HepG2 (cell line): ENCODE results near the gene ZFR. TPM values are rescaled to one million over a fixed set of nuclear protein-coding genes. Genes with fewer than 3 reads are reported as not detected.

Experiments used
- CEBPG ChIP-seq: IDR thresholded peaks from 2 replicates; pipeline ENCODE4 v1.6.1; 2016
- ELF3 ChIP-seq: IDR thresholded peaks from 2 replicates; pipeline ENCODE4 v1.6.1; 2016; ENCODE audit warnings: missing genetic modification reagents, missing compliant biosample characterization
- FOXA3 ChIP-seq: IDR thresholded peaks from 2 replicates; pipeline ENCODE4 v1.6.1; 2016; ENCODE audit warnings: missing genetic modification reagents, missing compliant biosample characterization
- FOXO1 ChIP-seq: sonication (generic); formaldehyde crosslinking; IDR thresholded peaks from 2 replicates; pipeline ENCODE4 v1.4.0; 2020; ENCODE audit warnings: missing genetic modification reagents
- HNF4A ChIP-seq: sonication (generic); formaldehyde crosslinking; IDR thresholded peaks from 2 replicates; pipeline ENCODE4 v1.4.0; 2020; ENCODE audit warnings: missing genetic modification reagents
- NR2C2 ChIP-seq: sonication (generic); formaldehyde crosslinking; IDR thresholded peaks from 2 replicates; pipeline ENCODE4 v1.4.0; 2020; ENCODE audit warnings: missing genetic modification reagents, mild to moderate bottlenecking, moderate library complexity, borderline replicate concordance
- POGZ ChIP-seq: sonication (generic); formaldehyde crosslinking; IDR thresholded peaks from 2 replicates; pipeline ENCODE4 v1.4.0; 2020; ENCODE audit warnings: mild to moderate bottlenecking, missing genetic modification reagents
- SALL2 ChIP-seq: sonication (generic); formaldehyde crosslinking; IDR thresholded peaks from 2 replicates; pipeline ENCODE4 v1.8.1; 2023; ENCODE audit warnings: mild to moderate bottlenecking, missing genetic modification reagents, inconsistent platforms
- SOX6 ChIP-seq, 2 experiments: fragments of 450-650 bp in 1 of 2; sonication (generic) in 1 of 2; formaldehyde crosslinking in 1 of 2; IDR thresholded peaks; 2 replicates each; pipeline versions ENCODE4 v1.4.0 to v1.6.1; 2017 to 2020; ENCODE audit warnings: antibody characterized with exemption in 1 of 2, mild to moderate bottlenecking in 1 of 2, missing genetic modification reagents in 1 of 2
- SP1 ChIP-seq, 2 experiments: fragments of 450-650 bp in 1 of 2; sonication (generic) in 1 of 2; formaldehyde crosslinking in 1 of 2; IDR thresholded peaks; 2 replicates each; pipeline versions ENCODE4 v1.4.0 to v1.6.1; 2016 to 2020; ENCODE audit warnings: missing genetic modification reagents in 1 of 2
- SUZ12 ChIP-seq: fragments of 150-350 bp; IDR thresholded peaks from 2 replicates; pipeline ENCODE4 v1.6.1; 2014; ENCODE audit warnings: low read depth, low read length
- ZMYM2 ChIP-seq: sonication (generic); formaldehyde crosslinking; IDR thresholded peaks from 2 replicates; pipeline ENCODE4 v1.8.0; 2022; ENCODE audit warnings: mild to moderate bottlenecking, missing genetic modification reagents
- ZNF446 ChIP-seq: sonication (generic); formaldehyde crosslinking; IDR thresholded peaks from 2 replicates; pipeline ENCODE4 v1.5.0; 2020; ENCODE audit warnings: mild to moderate bottlenecking, missing genetic modification reagents
- ZNF562 ChIP-seq: sonication (generic); formaldehyde crosslinking; IDR thresholded peaks from 2 replicates; pipeline ENCODE4 v1.8.0; 2022; ENCODE audit warnings: missing genetic modification reagents, borderline replicate concordance
- ZNF790 ChIP-seq: sonication (generic); formaldehyde crosslinking; IDR thresholded peaks from 2 replicates; pipeline ENCODE4 v1.8.0; 2022; ENCODE audit warnings: missing genetic modification reagents, mild to moderate bottlenecking, borderline replicate concordance
- polyA plus RNA-seq, 8 experiments: library from polyadenylated mRNA; depleted of rRNA in 3 of 8; stranded (reverse) in 7 of 8; unstranded in 1 of 8; fragments of >200 nt; fragmentation: Illumina TruSeq in 4 of 8; extraction: Trizol in 4 of 8; gene quantifications; 2 replicates each; pipeline versions ENCODE4 v1.2.1 to v1.2.3, GENCODE V29; 2011 to 2016; ENCODE audit warnings: low read depth in 4 of 8, missing spikeins in 1 of 8, mixed read lengths in 1 of 8; ENCODE audit not compliant: insufficient read depth in 1 of 8
- total RNA-seq, 5 experiments: library from RNA; depleted of rRNA; stranded (reverse); fragments of >200 nt; fragmentation: Illumina TruSeq; extraction: Trizol; gene quantifications; 2 replicates each; pipeline ENCODE4 v1.2.3, GENCODE V29; 2016; ENCODE audit warnings: low read depth in 1 of 5
- TF ChIP-seq, protein P1 (sequence below): sonication (generic); formaldehyde crosslinking; IDR thresholded peaks from 2 replicates; pipeline ENCODE4 v1.8.1; 2022; ENCODE audit warnings: low read depth, mild to moderate bottlenecking, missing genetic modification reagents
- TF ChIP-seq, protein P2 (sequence below): sonication (generic); formaldehyde crosslinking; conservative IDR thresholded peaks from 2 replicates; pipeline ENCODE4 v1.8.0; 2022; ENCODE audit warnings: mild to moderate bottlenecking, moderate library complexity, missing genetic modification reagents
- TF ChIP-seq, protein P3 (sequence below): sonication (generic); formaldehyde crosslinking; IDR thresholded peaks from 2 replicates; pipeline ENCODE4 v1.5.0; 2020; ENCODE audit warnings: mild to moderate bottlenecking, missing genetic modification reagents, borderline replicate concordance
- TF ChIP-seq, protein P4 (sequence below): sonication (generic); formaldehyde crosslinking; IDR thresholded peaks from 2 replicates; pipeline ENCODE4 v1.4.0; 2020; ENCODE audit warnings: missing genetic modification reagents

Gene ZFR
- total and polyA plus RNA-seq, 2 of the 13 experiments (the other 11 are each of a cell fraction or from before 2014, with no cell fraction given) = 89.0 to 92.8 TPM

DNA sequence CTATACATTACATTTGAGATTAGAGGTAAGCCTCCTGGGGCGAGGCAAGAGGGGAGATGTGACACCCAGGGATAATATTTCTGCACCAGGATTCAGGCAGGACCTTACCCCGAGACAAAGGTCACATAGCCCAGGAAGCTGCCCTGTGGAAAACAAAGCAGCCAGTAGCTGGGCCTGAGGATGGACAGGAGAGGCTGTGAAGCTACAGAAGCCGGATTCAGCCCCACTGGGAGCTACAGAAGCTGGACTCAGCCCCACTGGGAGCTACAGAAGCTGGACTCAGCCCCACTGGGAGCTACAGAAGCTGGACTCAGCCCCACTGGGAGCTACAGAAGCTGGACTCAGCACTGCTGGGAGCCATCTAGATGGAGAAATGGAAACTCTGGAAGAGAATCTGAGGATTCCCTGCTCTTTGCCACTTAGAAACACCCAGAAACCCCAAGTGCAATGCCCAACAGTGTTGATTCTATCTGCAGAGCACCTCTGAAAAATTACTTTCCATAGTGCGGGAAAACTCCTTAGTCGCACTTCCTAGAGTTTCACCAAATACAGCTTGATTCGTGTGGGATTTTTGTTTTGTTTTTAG, 46.5 kb upstream of the ZFR start (continued):
- TF ChIP-seq, protein P1, sequence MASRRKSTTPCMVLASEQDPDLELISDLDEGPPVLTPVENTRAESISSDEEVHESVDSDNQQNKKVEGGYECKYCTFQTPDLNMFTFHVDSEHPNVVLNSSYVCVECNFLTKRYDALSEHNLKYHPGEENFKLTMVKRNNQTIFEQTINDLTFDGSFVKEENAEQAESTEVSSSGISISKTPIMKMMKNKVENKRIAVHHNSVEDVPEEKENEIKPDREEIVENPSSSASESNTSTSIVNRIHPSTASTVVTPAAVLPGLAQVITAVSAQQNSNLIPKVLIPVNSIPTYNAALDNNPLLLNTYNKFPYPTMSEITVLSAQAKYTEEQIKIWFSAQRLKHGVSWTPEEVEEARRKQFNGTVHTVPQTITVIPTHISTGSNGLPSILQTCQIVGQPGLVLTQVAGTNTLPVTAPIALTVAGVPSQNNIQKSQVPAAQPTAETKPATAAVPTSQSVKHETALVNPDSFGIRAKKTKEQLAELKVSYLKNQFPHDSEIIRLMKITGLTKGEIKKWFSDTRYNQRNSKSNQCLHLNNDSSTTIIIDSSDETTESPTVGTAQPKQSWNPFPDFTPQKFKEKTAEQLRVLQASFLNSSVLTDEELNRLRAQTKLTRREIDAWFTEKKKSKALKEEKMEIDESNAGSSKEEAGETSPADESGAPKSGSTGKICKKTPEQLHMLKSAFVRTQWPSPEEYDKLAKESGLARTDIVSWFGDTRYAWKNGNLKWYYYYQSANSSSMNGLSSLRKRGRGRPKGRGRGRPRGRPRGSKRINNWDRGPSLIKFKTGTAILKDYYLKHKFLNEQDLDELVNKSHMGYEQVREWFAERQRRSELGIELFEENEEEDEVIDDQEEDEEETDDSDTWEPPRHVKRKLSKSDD = no peak
- TF ChIP-seq POGZ (CRISPR knock-in tag) (peak; percentile 38; the same call in 1 of the 2 replicates), ZMYM2 (0 out of 2 replicates have a peak, but pooled peaks have one; percentile 57), FOXA3 (CRISPR knock-in tag) (no peak), HNF4A (CRISPR knock-in tag) (peak; percentile 81), ZNF562 (CRISPR knock-in tag) (no peak), CEBPG (no peak), SP1 (IDR thresholded peaks at IDR 0.05) (no peak), SP1 (CRISPR knock-in tag; IDR thresholded peaks at IDR 0.05) (no peak), SALL2 (CRISPR knock-in tag) (no peak), FOXO1 (CRISPR knock-in tag) (no peak), SUZ12 (no peak), ELF3 (peak; percentile 48; the same call in 1 of the 2 replicates), ZNF790 (CRISPR knock-in tag) (no peak), ZNF446 (no peak), NR2C2 (CRISPR knock-in tag) (no peak), SOX6 (IDR thresholded peaks at IDR 0.05) (no peak), SOX6 (CRISPR knock-in tag; IDR thresholded peaks at IDR 0.05) (peak; percentile 58)
- TF ChIP-seq, protein P2, sequence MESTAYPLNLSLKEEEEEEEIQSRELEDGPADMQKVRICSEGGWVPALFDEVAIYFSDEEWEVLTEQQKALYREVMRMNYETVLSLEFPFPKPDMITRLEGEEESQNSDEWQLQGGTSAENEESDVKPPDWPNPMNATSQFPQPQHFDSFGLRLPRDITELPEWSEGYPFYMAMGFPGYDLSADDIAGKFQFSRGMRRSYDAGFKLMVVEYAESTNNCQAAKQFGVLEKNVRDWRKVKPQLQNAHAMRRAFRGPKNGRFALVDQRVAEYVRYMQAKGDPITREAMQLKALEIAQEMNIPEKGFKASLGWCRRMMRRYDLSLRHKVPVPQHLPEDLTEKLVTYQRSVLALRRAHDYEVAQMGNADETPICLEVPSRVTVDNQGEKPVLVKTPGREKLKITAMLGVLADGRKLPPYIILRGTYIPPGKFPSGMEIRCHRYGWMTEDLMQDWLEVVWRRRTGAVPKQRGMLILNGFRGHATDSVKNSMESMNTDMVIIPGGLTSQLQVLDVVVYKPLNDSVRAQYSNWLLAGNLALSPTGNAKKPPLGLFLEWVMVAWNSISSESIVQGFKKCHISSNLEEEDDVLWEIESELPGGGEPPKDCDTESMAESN (CRISPR knock-in tag) = 0 out of 2 replicates have a peak, but pooled peaks have one; percentile 21
- TF ChIP-seq, protein P3, sequence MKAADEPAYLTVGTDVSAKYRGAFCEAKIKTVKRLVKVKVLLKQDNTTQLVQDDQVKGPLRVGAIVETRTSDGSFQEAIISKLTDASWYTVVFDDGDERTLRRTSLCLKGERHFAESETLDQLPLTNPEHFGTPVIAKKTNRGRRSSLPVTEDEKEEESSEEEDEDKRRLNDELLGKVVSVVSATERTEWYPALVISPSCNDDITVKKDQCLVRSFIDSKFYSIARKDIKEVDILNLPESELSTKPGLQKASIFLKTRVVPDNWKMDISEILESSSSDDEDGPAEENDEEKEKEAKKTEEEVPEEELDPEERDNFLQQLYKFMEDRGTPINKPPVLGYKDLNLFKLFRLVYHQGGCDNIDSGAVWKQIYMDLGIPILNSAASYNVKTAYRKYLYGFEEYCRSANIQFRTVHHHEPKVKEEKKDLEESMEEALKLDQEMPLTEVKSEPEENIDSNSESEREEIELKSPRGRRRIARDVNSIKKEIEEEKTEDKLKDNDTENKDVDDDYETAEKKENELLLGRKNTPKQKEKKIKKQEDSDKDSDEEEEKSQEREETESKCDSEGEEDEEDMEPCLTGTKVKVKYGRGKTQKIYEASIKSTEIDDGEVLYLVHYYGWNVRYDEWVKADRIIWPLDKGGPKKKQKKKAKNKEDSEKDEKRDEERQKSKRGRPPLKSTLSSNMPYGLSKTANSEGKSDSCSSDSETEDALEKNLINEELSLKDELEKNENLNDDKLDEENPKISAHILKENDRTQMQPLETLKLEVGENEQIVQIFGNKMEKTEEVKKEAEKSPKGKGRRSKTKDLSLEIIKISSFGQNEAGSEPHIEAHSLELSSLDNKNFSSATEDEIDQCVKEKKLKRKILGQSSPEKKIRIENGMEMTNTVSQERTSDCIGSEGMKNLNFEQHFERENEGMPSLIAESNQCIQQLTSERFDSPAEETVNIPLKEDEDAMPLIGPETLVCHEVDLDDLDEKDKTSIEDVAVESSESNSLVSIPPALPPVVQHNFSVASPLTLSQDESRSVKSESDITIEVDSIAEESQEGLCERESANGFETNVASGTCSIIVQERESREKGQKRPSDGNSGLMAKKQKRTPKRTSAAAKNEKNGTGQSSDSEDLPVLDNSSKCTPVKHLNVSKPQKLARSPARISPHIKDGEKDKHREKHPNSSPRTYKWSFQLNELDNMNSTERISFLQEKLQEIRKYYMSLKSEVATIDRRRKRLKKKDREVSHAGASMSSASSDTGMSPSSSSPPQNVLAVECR = peak; percentile 24; the same call in 1 of the 2 replicates
- TF ChIP-seq, protein P4, sequence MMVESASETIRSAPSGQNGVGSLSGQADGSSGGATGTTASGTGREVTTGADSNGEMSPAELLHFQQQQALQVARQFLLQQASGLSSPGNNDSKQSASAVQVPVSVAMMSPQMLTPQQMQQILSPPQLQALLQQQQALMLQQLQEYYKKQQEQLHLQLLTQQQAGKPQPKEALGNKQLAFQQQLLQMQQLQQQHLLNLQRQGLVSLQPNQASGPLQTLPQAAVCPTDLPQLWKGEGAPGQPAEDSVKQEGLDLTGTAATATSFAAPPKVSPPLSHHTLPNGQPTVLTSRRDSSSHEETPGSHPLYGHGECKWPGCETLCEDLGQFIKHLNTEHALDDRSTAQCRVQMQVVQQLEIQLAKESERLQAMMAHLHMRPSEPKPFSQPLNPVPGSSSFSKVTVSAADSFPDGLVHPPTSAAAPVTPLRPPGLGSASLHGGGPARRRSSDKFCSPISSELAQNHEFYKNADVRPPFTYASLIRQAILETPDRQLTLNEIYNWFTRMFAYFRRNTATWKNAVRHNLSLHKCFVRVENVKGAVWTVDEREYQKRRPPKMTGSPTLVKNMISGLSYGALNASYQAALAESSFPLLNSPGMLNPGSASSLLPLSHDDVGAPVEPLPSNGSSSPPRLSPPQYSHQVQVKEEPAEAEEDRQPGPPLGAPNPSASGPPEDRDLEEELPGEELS (CRISPR knock-in tag) = no peak
